GM20000 (cell line): ENCODE measurements around the gene SLAMF7.

Experiments
- DNase-seq: peaks from one replicate; pipeline ENCODE4 v3.0.0; 2012; ENCODE audit warnings: low spot score
- TF ChIP-seq, protein P1 (sequence below): IDR thresholded peaks from 2 replicates; pipeline ENCODE4 v1.5.1; 2012; ENCODE audit warnings: mild to moderate bottlenecking, control low read depth; ENCODE audit errors: extremely low read depth, missing control alignments

The SLAMF7 gene

DNA sequence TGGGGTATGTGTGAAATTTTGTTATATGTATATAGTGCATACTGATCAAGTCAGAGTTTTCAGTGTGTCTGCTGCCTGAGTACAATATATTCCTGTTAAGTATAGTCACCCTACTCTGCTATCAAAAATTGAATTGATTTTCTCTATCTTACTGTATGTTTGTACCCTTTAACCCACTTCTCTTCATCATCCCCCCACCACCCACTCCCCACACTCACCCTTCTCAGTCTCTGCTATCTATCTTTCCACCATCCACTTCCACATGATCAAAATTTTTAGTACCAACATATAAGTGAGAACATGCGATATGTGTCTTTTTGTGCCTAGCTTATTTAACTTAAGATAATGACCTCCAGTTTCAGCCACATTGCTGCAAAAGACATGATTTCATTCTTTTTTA, 61.1 kb downstream of the SLAMF7 start:
- TF ChIP-seq, protein P1, sequence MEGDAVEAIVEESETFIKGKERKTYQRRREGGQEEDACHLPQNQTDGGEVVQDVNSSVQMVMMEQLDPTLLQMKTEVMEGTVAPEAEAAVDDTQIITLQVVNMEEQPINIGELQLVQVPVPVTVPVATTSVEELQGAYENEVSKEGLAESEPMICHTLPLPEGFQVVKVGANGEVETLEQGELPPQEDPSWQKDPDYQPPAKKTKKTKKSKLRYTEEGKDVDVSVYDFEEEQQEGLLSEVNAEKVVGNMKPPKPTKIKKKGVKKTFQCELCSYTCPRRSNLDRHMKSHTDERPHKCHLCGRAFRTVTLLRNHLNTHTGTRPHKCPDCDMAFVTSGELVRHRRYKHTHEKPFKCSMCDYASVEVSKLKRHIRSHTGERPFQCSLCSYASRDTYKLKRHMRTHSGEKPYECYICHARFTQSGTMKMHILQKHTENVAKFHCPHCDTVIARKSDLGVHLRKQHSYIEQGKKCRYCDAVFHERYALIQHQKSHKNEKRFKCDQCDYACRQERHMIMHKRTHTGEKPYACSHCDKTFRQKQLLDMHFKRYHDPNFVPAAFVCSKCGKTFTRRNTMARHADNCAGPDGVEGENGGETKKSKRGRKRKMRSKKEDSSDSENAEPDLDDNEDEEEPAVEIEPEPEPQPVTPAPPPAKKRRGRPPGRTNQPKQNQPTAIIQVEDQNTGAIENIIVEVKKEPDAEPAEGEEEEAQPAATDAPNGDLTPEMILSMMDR, result no peak
- DNase-seq, result no peak

DNA sequence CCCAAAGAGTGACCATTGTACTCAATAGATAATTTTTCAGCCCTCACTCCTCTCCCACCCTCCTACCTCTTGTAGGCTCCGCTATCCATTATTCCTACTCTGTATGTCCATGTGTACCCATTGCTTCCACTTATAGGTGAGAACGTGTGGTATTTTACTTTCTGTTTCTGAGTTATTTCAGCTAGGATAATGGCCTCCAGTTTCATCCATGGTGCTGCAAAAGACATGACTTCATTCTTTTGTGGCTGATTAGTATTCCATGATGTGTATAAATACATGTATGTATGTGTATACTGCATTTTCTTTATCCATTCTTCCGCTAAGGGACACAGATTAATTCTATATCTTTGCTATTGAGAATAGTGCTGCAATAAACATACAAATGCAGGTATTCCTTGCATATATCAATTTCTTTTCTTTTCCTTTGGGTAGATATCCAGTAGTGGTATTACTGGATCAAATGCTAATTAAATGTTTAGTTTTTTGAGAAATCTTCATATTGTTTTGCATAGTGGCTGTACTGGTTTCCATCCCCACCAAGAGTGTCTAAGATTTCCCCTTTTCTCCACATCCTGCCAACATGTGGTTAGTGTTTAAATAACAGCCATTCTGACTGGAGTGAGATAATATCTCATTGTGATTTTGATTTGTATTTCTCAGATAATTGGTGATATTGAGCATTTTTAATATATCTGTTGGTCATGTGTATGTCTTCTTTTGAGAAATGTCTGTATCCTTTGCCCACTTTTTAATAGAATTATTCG, 61.8 kb downstream of the SLAMF7 start:
- no peak for DNase-seq
- TF ChIP-seq, protein P1, result no peak

DNA sequence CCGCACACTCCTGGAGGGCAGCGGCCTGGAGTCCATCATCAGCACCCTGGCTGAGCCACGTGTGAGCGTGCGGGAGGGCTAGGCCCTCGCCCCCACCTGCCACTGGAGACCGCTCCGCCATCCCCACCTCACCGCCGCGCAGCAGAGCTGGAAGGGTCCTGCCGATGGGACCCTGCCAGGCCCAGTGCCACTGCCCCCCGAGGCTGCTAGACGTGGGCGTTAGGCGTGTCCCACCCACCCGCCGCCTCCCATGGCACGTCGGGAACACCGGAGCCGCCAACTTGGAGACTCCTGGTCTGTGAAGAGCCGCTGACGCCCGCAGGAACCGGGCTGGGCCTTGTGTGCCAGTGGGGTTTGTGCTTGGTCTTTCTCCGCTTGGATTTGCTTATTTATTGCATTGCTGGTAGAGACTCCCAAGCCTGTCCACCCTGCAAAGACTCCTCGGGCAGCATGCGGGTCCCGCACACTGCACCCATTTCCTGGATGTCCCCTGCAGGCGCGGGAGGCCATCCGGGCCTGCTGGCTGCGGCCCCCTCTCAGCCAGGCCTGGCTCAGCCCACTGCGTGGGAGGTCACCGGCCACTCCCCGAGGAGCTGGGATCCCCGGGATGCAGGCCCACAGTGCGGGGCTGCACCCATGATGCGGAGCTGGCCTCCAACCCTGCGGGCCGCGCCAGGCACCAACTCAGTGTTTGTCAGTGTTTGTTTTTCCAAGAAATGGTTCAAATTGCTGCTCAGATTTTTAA, 63.0 kb downstream of the SLAMF7 start:
- TF ChIP-seq, protein P1, result no peak

More for the DNA sequence above, 63.0 kb downstream of the SLAMF7 start:
- DNase-seq, result no peak
